COLO829 (cell line): ENCODE results near the gene MXRA7.
"Not testable (repeated sequence)": the region's sequence is repeated elsewhere in the genome, so short reads cannot be mapped to it uniquely, and the experiment has no call there.

Experiments used
- DNase-seq: peaks from one replicate; pipeline ENCODE4 v3.0.0; 2012; ENCODE audit warnings: low spot score

Gene MXRA7

DNA sequence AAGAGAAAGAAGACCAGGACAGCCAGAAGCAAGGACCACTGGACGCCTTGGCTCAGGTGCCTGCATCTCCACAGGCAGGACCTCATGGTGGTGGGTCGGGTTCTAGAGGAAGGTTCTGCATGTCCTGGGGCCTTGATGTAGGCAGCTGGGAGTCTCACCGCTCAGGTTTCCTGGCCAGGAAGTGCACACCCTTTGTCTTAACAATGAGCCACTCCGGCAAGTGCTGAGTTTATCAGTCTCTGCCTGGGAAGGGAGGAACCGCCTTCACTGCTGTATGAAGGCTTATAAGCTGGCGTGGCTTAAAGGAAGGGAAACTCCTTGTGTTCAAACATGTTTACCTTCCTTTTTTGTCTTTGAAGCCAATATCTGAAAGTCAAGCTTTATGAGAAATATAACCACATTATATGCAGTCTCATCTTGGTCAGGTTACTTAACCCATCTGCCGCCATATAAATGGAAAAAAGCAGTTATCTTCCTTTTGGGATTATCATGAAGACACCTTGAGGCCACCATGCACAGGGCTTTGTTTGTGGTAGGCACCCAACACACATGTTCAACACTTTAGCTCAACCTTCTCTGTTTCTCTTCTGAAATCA, 67.1 kb downstream of the MXRA7 start, which contains the start of gene ST6GALNAC1:
ST6GALNAC1 (minus strand) TSS at position 205 of the 596 bp plus-strand sequence; CDS start at position 86, 119 bp downstream.
- DNase-seq, result no peak

- DNase-seq, result no peak
Measured at GRCh38 chr17:76642994-76643393, 67.8 kb downstream of the MXRA7 start.

GRCh38 chr17:76642032-76642561, 68.7 kb downstream of the MXRA7 start:
- no peak for DNase-seq

DNA sequence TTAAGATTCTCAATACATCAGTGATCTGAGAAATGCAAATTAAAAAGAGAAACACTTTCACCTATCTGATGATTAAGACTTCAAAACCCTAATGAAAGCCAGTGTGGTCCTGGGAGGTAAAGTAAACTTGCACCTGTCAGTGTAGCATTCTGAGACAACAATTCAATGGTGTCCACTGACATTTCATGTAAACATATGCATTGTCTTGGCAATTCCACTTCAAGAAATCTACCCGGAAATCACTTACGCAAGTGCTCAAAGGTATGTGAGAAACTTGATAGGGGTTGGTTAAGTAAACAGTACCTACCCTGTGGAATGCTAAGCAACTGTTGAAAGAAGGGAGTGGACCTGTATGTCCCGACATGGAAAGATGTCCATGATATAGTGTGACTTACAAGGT, 69.3 kb downstream of the MXRA7 start:
- no peak for DNase-seq

DNA sequence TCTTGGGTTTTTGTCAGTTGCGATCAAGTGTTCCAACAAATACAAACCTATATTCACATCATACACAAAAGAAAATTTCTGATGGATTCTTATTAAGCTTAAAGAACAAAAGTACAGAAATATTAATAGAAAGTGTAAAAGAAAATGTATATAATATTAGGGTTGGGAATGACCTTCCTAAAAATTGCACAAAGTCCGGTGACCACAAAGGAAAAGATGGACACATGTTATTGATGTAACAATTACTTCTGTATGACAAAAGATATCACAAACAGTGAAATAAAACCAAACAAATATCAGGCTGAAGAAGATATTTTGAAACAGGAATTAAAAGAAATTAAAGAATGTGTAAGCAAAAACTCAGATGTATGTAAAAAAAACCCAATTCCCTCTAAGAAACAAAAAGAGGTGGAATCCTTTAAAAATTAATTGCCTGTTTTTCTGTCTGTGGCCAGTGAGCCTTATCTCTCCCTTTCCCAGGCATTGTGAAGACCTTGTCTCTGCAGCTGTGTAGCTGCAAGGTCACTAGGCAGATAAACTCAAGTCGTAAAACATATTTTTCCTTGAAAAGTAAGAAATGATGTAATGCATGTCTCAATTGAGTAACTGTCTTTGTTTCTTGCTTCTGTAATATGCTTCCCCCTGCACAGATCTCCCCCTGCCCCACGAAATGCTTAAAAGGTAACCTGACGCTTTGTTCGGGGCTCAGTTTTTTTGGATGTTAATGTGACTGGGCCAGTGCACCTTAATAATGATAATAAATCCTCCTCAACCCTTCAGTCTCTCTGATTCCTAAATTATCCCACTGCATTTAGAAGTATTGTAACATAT, 70.0 kb downstream of the MXRA7 start:
- DNase-seq, result no peak

GRCh38 chr17:76638263-76638662, 72.5 kb downstream of the MXRA7 start:
- DNase-seq, result no peak

- DNase-seq, result not testable (repeated sequence)
Measured at GRCh38 chr17:76636486-76637206, 74.1 kb downstream of the MXRA7 start.

GRCh38 chr17:76635659-76636360, 75.0 kb downstream of the MXRA7 start:
- DNase-seq, result peak; percentile 40

DNA sequence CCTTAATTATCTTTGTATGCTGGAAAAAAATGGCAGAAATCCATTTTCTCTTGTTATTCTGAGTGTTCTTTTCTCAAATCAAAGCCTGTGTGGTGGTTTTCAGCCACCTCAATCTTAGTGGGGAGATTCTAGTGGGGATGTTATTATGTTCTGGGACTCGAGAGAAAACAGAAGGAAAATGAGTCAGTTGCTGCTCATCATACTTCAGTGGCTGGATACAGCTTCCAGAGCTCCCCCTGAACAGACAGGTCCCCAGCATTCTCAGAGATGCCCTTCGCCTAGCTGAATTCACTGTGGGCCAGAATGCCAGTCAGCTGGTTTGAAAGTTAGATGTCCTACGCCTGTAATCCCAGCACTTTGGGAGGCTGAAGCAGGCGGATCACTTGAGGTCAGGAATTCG, 75.7 kb downstream of the MXRA7 start:
- no peak for DNase-seq

GRCh38 chr17:76633628-76634328, 77.0 kb downstream of the MXRA7 start:
- no peak for DNase-seq

GRCh38 chr17:76631821-76632565, 78.8 kb downstream of the MXRA7 start:
- DNase-seq, result peak; percentile 98

DNA sequence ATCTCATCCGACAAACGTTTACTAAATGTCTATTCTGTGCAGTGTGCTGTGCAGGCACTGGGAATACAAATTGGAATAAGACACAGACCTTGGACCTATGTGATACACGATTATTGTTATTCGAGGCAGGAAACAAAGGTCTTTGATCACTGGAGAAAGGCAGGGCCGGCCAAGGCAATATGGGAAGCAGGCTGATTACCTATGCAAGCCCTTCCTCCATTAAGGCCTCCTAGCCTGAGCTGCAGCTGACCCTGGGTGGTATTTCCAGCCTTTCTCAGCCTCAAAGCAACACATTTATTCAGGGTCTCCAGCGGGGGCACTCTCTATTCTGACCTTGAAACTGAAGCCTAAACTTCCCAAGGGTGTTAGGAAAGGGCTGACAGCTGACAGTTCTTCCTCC, 80.6 kb downstream of the MXRA7 start:
- DNase-seq, result no peak
